Gastroesophageal sphincter (tissue), 3 donors: Measurements from ENCODE around the gene TCF12.

ENCODE experiments used
- CTCF ChIP-seq, 4 experiments: fragments of 200-600 bp in 2 of 4; fragments of 450-650 bp in 2 of 4; sonication (generic) in 1 of 4; IDR thresholded peaks; one replicate each; pipeline ENCODE4 v1.5.1; 2017 to 2019; ENCODE audit warnings: antibody characterized with exemption in 4 of 4, mild to moderate bottlenecking in 2 of 4, moderate library complexity in 2 of 4
- POLR2A ChIP-seq, 2 donors: fragments of 450-650 bp; IDR thresholded peaks; one replicate each; pipeline ENCODE4 v1.6.1; 2017; ENCODE audit warnings: antibody characterized with exemption in 2 of 2, mild to moderate bottlenecking in 2 of 2, moderate library complexity in 1 of 2

- TF ChIP-seq CTCF (IDR thresholded peaks at IDR 0.05) (no peak), POLR2A (IDR thresholded peaks at IDR 0.05) (no peak)
These were observed 176.1 kb downstream of the TCF12 start for GRCh38 chr15:57094321-57095257.
